ENCODE measurements around the gene SPAM1.

The SPAM1 gene

DNA sequence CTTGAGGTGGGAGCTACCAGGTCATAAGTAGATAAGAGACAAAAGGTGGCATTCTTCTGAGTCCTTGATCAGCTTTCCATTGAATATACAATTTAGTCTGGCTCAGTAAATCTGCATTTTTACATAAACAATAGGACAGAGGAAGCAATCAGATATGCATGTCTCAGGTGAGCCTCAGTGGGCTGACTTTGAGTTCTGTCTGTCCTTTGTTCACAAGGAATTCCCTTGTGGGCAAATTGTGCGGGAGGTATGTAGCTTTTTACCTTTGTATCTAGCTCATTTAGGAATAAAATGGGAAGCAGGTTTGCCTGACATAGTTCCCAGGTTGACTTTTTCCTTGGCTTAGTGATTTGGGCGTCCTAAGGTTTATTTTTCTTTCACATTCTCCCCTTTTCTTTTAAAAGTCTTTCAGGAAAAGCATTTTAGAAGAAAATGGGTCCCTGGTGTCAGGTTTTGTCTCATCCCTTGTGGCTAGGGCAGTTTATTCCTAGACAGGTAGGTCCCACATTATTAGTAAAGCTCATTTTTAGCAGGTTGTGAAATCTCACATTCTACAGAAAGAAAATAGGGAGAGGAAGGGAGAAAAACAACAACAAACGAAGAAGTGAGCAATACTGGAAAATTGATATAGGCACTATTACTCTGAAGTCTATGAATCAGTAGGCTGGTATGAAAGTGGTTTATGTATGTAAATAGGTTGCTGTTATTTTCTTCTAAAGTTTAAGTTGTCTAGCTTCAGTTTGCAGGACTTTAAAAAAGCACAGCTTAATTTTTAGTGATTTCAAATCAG lies 16.5 kb downstream of the SPAM1 start:
- TF ChIP-seq REST (IDR thresholded peaks at IDR 0.05; ENCODE audit: low read depth): no peak
- no peak for TF ChIP-seq NFIC (IDR thresholded peaks at IDR 0.05)
- no peak for TF ChIP-seq YY1 (IDR thresholded peaks at IDR 0.05; ENCODE audit: low read depth)
- no peak for TF ChIP-seq TCF12 (IDR thresholded peaks at IDR 0.05; ENCODE audit: low read depth)
- no peak for TF ChIP-seq CEBPB (IDR thresholded peaks at IDR 0.05)
- no peak for TF ChIP-seq CREB1 (IDR thresholded peaks at IDR 0.05; ENCODE audit: low read depth)
- no peak for TF ChIP-seq MAX (IDR thresholded peaks at IDR 0.05)

- TF ChIP-seq TCF12 (IDR thresholded peaks at IDR 0.05; ENCODE audit: low read depth) (no peak), CEBPB (IDR thresholded peaks at IDR 0.05) (no peak), CREB1 (IDR thresholded peaks at IDR 0.05; ENCODE audit: low read depth) (no peak)
Observed at GRCh38 chr7:123944395-123944794, 19.4 kb downstream of the SPAM1 start.

GRCh38 chr7:123945938-123946337 lies 20.9 kb downstream of the SPAM1 start:
- TF ChIP-seq CREB1 (IDR thresholded peaks at IDR 0.05; ENCODE audit: low read depth) (no peak), TEAD4 (IDR thresholded peaks at IDR 0.05) (no peak), YY1 (IDR thresholded peaks at IDR 0.05; ENCODE audit: low read depth) (no peak), RAD21 (IDR thresholded peaks at IDR 0.05; ENCODE audit: low read depth) (no peak), MAX (IDR thresholded peaks at IDR 0.05) (no peak), FOXM1 (IDR thresholded peaks at IDR 0.05; ENCODE audit: borderline replicate concordance, low read depth) (no peak), ZBTB7A (IDR thresholded peaks at IDR 0.05; ENCODE audit: low read depth) (no peak), TCF12 (IDR thresholded peaks at IDR 0.05; ENCODE audit: low read depth) (no peak)

DNA sequence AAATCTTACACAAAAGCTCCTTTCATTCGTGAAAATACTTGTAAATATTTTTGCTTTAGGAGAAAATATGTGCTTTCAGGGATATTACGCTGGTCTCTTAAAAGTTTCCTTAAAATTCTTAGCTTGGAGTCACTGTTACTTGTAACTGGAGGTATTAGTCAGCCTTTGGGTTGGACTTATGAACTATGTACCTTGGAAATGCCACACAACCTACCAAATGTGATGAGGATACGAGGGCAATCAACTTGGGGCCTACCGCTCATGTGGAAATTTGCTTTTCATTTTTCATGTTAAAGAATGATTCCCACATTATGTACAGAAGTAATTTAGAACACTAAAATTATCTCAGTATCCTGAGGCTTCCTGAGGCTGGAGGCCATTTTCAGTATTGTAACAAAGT lies 23.1 kb downstream of the SPAM1 start:
- no peak for TF ChIP-seq USF1 (IDR thresholded peaks at IDR 0.05)

- TF ChIP-seq EGR1 (IDR thresholded peaks at IDR 0.05): no peak
Observed at GRCh38 chr7:123958186-123958703, 33.2 kb downstream of the SPAM1 start.

GRCh38 chr7:123961771-123962170 lies 36.7 kb downstream of the SPAM1 start:
- TF ChIP-seq YY1 (IDR thresholded peaks at IDR 0.05; ENCODE audit: low read depth): no peak
- TF ChIP-seq REST (IDR thresholded peaks at IDR 0.05; ENCODE audit: low read depth): no peak
- TF ChIP-seq EGR1 (IDR thresholded peaks at IDR 0.05): no peak
- no peak for TF ChIP-seq FOXM1 (IDR thresholded peaks at IDR 0.05; ENCODE audit: borderline replicate concordance, low read depth)
- no peak for TF ChIP-seq CEBPB (IDR thresholded peaks at IDR 0.05)
- TF ChIP-seq TAF1 (IDR thresholded peaks at IDR 0.05; ENCODE audit: low read depth): no peak
- no peak for TF ChIP-seq USF1 (IDR thresholded peaks at IDR 0.05)
- TF ChIP-seq ZBTB7A (IDR thresholded peaks at IDR 0.05; ENCODE audit: low read depth): no peak
- no peak for TF ChIP-seq CREB1 (IDR thresholded peaks at IDR 0.05; ENCODE audit: low read depth)
- TF ChIP-seq TEAD4 (IDR thresholded peaks at IDR 0.05): no peak
- TF ChIP-seq TCF12 (IDR thresholded peaks at IDR 0.05; ENCODE audit: low read depth): no peak
- TF ChIP-seq MAX (IDR thresholded peaks at IDR 0.05): no peak
- no peak for TF ChIP-seq EP300 (IDR thresholded peaks at IDR 0.05; ENCODE audit: borderline replicate concordance)
- TF ChIP-seq RAD21 (IDR thresholded peaks at IDR 0.05; ENCODE audit: low read depth): no peak
- no peak for TF ChIP-seq NFIC (IDR thresholded peaks at IDR 0.05)

All from Ishikawa (cell line).